ENCODE data around the gene OR2M4.

DNA sequence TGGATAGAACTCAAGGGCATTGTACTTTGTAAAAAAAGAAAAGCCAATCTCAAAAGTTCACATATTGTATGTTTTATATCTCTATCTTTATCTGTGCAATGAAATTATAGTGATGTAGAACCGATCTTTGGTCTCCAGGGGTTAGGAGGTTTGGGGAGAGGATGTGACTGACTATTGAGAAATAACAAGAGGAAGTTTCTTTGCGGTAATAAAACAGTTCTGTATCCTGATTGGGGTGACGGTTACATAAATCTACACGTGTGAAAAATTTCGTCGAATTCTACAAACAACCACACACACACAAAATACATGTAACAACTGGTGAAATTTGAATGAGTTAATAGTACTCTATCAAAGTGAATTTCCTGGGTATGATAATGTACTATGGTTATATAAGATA is 57.2 kb downstream of the OR2M4 start:
- TF ChIP-seq CTCF (conservative IDR thresholded peaks at IDR 0.05; ENCODE audit: low read length) (no peak), EZH2phosphoT487 (IDR thresholded peaks at IDR 0.05; ENCODE audit: borderline replicate concordance, low read depth, low read length) (no peak)

All from OCI-LY7 (cell line).